Peyer's patch (tissue), 4 donors: ENCODE data around the gene KCNQ1OT1. TPM values are rescaled to one million over a fixed set of nuclear protein-coding genes. Genes with fewer than 3 reads are reported as not detected.

Experiments used
- DNase-seq, 3 donors: peaks; one replicate each; pipeline ENCODE4 v3.0.0-alpha.2; 2017 to 2019
- H3K27ac ChIP-seq, 4 donors: fragments of 200-600 bp; sonication (generic); one replicate each; pipeline ENCODE4 v1.5.1; 2016 to 2019
- H3K27me3 ChIP-seq, 2 donors: fragments of 200-600 bp; sonication (generic); one replicate each; pipeline ENCODE4 v1.5.1; 2019
- H3K36me3 ChIP-seq, 3 donors: fragments of 200-600 bp; sonication (generic); one replicate each; pipeline ENCODE4 v1.5.1; 2016 to 2019
- H3K4me1 ChIP-seq, 4 donors: fragments of 200-600 bp; sonication (generic); one replicate each; pipeline ENCODE4 v1.5.1; 2016 to 2019
- H3K4me3 ChIP-seq, 4 donors: fragments of 200-600 bp; sonication (generic); 1 replicate in 3 of 4; 2 replicates in 1 of 4; pipeline ENCODE4 v1.5.1; 2016 to 2019; ENCODE audit warnings: mild to moderate bottlenecking in 1 of 4
- H3K9me3 ChIP-seq, 4 donors: fragments of 200-600 bp; sonication (generic); one replicate each; pipeline ENCODE4 v1.5.1; 2016 to 2019; ENCODE audit warnings: mild to moderate bottlenecking in 1 of 4
- POLR2A ChIP-seq, 2 donors: fragments of 450-650 bp; IDR thresholded peaks; one replicate each; pipeline ENCODE4 v1.5.1; 2017; ENCODE audit warnings: antibody characterized with exemption in 2 of 2, mild to moderate bottlenecking in 2 of 2, moderate library complexity in 2 of 2
- total RNA-seq, 4 donors: library from RNA; depleted of rRNA; stranded (reverse); fragments of >200 nt; gene quantifications; one replicate each; pipeline ENCODE4 v1.1.0, GENCODE V29; 2016
- TF ChIP-seq, protein P1 (sequence below), 6 experiments: fragments of 450-650 bp in 4 of 6; fragments of 200-600 bp in 2 of 6; sonication (generic) in 1 of 6; IDR thresholded peaks; one replicate each; pipeline ENCODE4 v1.5.1; 2017 to 2019; ENCODE audit warnings: antibody characterized with exemption in 6 of 6, mild to moderate bottlenecking in 3 of 6, moderate library complexity in 1 of 6

Gene KCNQ1OT1
- total RNA-seq, 4 donors from 2014 or later = 3.2 to 6.2 (median 4.5) TPM

DNA sequence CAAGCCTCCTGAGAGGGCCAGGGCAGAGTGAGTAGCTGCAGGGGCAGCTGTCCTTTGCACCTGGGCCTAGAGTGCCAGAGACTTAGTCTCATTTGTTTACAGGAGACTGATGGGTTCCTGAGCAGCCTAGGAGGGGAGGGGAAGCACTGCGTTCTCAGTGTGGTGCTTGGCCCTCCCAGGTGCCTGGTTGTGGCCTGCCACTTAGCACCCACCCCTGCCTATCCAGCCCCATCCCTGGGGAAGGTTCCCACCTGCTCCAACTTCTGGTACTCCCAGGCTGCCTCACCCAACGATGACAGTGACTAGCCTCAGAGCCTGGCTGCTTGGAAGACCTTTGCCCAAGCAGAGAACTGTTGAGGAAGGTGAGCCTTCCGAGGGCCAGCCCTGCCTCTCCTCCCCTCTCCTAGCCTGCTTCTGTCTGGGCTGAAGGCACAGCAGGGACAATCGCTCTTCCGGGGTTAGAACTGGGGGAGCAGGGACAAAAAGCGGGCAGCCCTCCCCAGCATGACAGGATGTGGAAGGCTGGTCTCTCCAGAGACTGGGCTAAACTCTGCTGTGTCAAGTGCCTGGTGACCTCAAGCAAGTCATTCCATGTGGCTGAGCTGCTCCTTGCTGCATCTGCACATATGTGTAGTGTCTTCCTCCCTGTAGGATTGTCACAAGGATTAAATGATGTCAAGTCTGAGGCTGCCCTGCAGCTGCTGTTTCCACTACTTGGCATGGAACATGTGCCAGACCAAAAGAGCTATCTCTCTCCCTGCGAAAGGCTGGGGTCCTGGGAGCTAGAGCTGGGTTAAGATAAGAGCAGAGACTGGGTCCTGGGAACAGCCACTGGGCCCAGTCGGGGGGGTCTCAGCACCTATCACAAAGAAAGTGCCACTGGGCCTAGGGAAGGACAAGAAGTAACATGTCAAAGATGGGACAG lies 9.9 kb downstream of the KCNQ1OT1 start:
- DNase-seq = peak in 2 of 3 donors; percentile 59 to 63
- peaks cover 0 to 4% (median 0%) of the 10 kb centered on the region in 3 donors for H3K36me3 ChIP-seq
- H3K27me3 ChIP-seq = no peaks in the 10 kb centered on the region
- no peak for TF ChIP-seq POLR2A (IDR thresholded peaks at IDR 0.05)
- TF ChIP-seq, protein P1, sequence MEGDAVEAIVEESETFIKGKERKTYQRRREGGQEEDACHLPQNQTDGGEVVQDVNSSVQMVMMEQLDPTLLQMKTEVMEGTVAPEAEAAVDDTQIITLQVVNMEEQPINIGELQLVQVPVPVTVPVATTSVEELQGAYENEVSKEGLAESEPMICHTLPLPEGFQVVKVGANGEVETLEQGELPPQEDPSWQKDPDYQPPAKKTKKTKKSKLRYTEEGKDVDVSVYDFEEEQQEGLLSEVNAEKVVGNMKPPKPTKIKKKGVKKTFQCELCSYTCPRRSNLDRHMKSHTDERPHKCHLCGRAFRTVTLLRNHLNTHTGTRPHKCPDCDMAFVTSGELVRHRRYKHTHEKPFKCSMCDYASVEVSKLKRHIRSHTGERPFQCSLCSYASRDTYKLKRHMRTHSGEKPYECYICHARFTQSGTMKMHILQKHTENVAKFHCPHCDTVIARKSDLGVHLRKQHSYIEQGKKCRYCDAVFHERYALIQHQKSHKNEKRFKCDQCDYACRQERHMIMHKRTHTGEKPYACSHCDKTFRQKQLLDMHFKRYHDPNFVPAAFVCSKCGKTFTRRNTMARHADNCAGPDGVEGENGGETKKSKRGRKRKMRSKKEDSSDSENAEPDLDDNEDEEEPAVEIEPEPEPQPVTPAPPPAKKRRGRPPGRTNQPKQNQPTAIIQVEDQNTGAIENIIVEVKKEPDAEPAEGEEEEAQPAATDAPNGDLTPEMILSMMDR (IDR thresholded peaks at IDR 0.05) = no peak
- peak overlapping the region in 2 of 4 donors; percentile 0 to 72 for H3K27ac ChIP-seq
- peaks cover 0 to 43% (median 4%) of the 10 kb centered on the region in 4 donors for H3K4me1 ChIP-seq
- H3K4me3 ChIP-seq = no peak overlapping the region
- no peaks in the 10 kb centered on the region for H3K9me3 ChIP-seq

DNA sequence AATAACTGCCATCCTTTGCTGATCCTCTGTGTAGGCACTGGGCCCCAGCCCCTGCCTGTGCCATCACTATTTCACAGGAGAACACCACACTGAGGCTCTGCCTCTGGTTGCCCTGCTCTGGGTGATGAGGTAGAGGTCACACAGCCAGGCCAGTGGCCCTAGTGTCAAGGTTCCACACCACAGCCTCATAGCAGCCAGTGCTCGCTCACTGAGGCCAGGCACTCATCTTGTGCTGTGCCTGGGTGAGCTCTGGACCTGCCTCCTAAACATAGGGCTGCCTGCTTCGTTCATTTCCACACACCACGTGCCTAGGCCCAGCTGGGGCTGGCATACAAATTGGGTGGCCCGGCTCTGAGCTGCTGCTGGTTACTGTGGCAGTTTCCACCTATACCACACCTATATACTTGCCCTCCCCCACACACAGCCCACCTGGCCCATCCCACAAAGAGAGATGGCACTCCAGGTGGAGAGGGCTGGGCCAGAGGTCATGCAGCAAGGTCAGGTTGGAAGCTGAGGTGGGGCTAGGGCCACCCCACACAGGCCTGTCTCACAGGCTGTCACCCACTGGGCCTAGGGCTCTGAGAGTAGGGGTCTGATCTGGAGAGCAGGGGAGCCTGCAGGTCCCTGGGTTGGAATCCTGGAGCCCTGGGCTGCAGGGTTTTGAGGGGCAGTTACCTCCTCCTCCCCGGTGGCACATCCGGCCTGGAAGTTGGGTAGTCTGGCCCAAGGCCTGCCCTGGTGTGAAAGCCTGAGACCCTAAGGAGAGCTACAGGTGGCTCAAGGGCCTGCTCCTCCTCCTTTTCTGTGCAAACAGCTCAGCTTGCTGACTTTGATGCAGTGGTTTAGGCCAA lies 11.2 kb downstream of the KCNQ1OT1 start:
- Histone ChIP-seq H3K27ac (peak overlapping the region in 1 of 4 donors; percentile 72), H3K36me3 (peaks cover 0 to 8% (median 0%) of the 10 kb centered on the region in 3 donors), H3K4me1 (peaks cover 0 to 43% (median 4%) of the 10 kb centered on the region in 4 donors)

DNA sequence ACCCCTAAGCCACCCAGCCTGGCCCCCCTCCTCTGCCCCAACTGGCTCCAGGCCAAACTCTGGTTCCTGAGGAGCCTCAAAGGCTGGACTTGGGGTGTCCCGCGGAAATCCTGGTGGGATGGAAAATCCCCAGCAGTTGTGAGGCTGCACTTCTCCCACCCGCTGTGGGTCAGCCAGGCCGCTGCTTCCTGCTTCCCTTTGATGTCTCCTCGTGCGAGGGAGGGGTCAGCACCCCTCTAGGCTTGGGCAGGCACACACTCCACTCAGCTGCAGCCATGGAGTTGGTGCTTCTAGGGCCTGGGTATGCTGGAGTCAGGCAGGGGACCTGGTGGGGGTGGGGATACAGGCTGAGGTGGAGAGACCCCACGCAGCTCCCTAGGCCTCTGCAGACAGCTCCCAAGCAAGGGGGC lies 12.0 kb downstream of the KCNQ1OT1 start:
- Histone ChIP-seq H3K4me1 (peaks cover 0 to 43% (median 4%) of the 10 kb centered on the region in 4 donors), H3K4me3 (no peak overlapping the region), H3K27me3 (no peaks in the 10 kb centered on the region), H3K36me3 (peaks cover 0 to 8% (median 0%) of the 10 kb centered on the region in 3 donors), H3K27ac (no peak overlapping the region), H3K9me3 (no peaks in the 10 kb centered on the region)
- TF ChIP-seq POLR2A (IDR thresholded peaks at IDR 0.05) = no peak
- TF ChIP-seq, protein P1 (IDR thresholded peaks at IDR 0.05) = no peak
- peak in 2 of 3 donors; percentile 43 to 44 for DNase-seq

More for the DNA sequence above, 11.2 kb downstream of the KCNQ1OT1 start:
- TF ChIP-seq, protein P1 (IDR thresholded peaks at IDR 0.05) = no peak
- TF ChIP-seq POLR2A (IDR thresholded peaks at IDR 0.05) = no peak
- Histone ChIP-seq H3K27me3 (no peaks in the 10 kb centered on the region), H3K4me3 (no peak overlapping the region), H3K9me3 (no peaks in the 10 kb centered on the region)
- peak in 2 of 3 donors; percentile 41 to 46 for DNase-seq

DNA sequence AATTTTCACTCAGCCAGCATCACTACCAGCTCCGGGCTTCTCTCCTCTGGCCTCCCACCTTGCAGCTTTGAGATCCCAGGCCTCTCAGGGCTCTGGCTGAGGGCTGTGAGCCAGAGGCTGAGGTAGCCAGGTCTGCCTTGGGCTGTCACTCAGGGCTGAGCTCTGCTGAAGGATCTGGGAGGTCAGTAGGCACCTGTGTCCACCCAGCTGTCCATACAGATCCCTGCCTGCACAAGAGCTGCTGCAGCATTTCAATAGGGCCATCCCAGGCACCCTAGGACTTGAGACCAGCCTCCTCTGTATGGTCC lies 12.6 kb downstream of the KCNQ1OT1 start:
- H3K4me3 ChIP-seq = no peak overlapping the region
- peaks cover 0 to 8% (median 0%) of the 10 kb centered on the region in 3 donors for H3K36me3 ChIP-seq
- H3K4me1 ChIP-seq = peaks cover 0 to 41% (median 4%) of the 10 kb centered on the region in 4 donors
- no peaks in the 10 kb centered on the region for H3K27me3 ChIP-seq
- no peak overlapping the region for H3K27ac ChIP-seq
- H3K9me3 ChIP-seq = no peaks in the 10 kb centered on the region
- no peak for TF ChIP-seq POLR2A (IDR thresholded peaks at IDR 0.05)
- TF ChIP-seq, protein P1 (IDR thresholded peaks at IDR 0.05) = no peak
- DNase-seq = peak in 2 of 3 donors; percentile 24 to 39

DNA sequence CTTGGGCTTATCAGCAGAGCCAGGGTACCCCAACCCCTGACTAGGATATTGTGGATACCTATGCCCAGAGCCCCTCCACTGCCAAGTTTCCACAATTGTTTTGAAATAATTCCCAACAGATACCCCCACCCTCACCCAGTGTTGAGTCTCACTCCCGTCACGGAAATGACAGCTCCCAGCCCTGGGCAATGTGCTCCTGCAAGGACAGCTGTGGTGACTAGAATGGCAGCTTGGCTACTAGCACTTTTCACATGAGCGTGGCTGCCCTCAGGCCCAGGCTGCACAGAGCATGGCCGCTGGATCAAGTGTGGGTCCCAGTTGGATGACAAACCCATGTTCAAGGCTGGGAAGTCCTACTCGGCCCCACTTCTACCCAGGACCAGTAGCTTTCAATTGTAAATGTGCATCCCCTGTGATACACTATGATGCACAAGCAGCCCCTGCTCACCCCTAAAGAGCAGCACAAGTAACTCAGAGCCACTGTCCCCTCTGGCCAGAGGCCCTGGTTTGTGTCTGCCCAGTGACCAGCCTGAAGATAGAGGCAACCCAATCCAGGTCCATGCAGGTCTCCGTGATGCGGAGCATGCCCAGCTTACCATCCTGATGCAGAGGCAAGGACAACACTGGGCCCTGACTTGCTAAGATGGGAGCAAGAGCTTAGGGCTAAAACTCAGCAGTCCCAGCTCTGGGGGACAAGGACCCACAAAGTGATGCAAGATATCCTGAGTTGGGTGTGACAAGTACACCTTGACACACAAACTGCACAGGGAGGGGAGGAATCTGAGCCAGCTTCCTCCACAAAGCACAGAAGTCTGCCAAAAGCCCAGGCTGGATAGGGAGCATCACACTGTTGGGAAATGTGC lies 13.2 kb downstream of the KCNQ1OT1 start:
- Histone ChIP-seq H3K27me3 (no peaks in the 10 kb centered on the region), H3K9me3 (no peaks in the 10 kb centered on the region), H3K27ac (no peak overlapping the region), H3K36me3 (peaks cover 0 to 8% (median 0%) of the 10 kb centered on the region in 3 donors), H3K4me1 (peaks cover 0 to 37% (median 4%) of the 10 kb centered on the region in 4 donors), H3K4me3 (no peak overlapping the region)
- TF ChIP-seq, protein P1 (IDR thresholded peaks at IDR 0.05) = no peak
- TF ChIP-seq POLR2A (IDR thresholded peaks at IDR 0.05) = no peak
- DNase-seq = peak in 2 of 3 donors; percentile 32 to 34
